A673 (cell line): Measurements from ENCODE around the gene GULP1. TPM values are rescaled to one million over a fixed set of nuclear protein-coding genes. Genes with fewer than 3 reads are reported as not detected.

Source experiments
- BruUV-seq: library from RNA; stranded (reverse); fragments of 400-500 nt; replicated peaks from 2 replicates; lab custom pipeline; 2021; lab: Mats Ljungman, UMichigan
- CTCF ChIA-PET: fragments of 300-600 bp; sonication (Branson Sonifier 250); formaldehyde crosslinking; loops from one replicate; lab custom pipeline; 2022; ENCODE audit warnings: antibody characterized with exemption; lab: Charles Lee
- POLR2A ChIA-PET: fragments of 300-600 bp; sonication (Branson Sonifier 250); formaldehyde crosslinking; loops from one replicate; lab custom pipeline; 2022; ENCODE audit warnings: antibody characterized with exemption; ENCODE audit not compliant: low non-redundant PET; lab: Charles Lee
- DNase-seq: peaks from one replicate; pipeline ENCODE4 v3.0.0-alpha.2; 2015; ENCODE audit warnings: low spot score
- H3K27ac ChIP-seq: fragments of 200-600 bp; sonication (generic); 2 replicates; pipeline ENCODE4 v1.5.1; 2016; ENCODE audit warnings: mixed run types, low read depth, mild to moderate bottlenecking, mixed read lengths, antibody characterized with exemption, low read length; ENCODE audit not compliant: poor library complexity, severe bottlenecking
- H3K27me3 ChIP-seq: fragments of 200-600 bp; sonication (generic); replicated peaks from 2 replicates; pipeline ENCODE4 v1.6.1; 2017; ENCODE audit warnings: mixed run types, low read depth, mild to moderate bottlenecking, mixed read lengths, antibody characterized with exemption, low read length; ENCODE audit not compliant: insufficient read depth, poor library complexity
- H3K36me3 ChIP-seq: fragments of 200-600 bp; sonication (generic); 2 replicates; pipeline ENCODE4 v1.6.1; 2016; ENCODE audit warnings: mixed run types, mild to moderate bottlenecking, mixed read lengths, antibody characterized with exemption, low read length; ENCODE audit not compliant: insufficient read depth, poor library complexity, severe bottlenecking
- H3K4me1 ChIP-seq: fragments of 200-600 bp; sonication (generic); 2 replicates; pipeline ENCODE4 v1.6.1; 2017; ENCODE audit warnings: mixed run types, mild to moderate bottlenecking, mixed read lengths, antibody characterized with exemption, low read length; ENCODE audit not compliant: insufficient read depth, poor library complexity, severe bottlenecking
- H3K4me3 ChIP-seq: fragments of 200-600 bp; sonication (generic); 2 replicates; pipeline ENCODE4 v1.5.1; 2016; ENCODE audit warnings: low read depth, mixed run types, mild to moderate bottlenecking, mixed read lengths, low read length; ENCODE audit not compliant: poor library complexity, severe bottlenecking
- H3K9me3 ChIP-seq: fragments of 200-600 bp; sonication (generic); 2 replicates; pipeline ENCODE4 v1.6.1; 2016; ENCODE audit warnings: mixed run types, low read depth, mild to moderate bottlenecking, mixed read lengths, antibody characterized with exemption, low read length; ENCODE audit not compliant: poor library complexity, severe bottlenecking
- CTCF ChIP-seq: fragments of 300-800, 200-600 bp; sonication (generic); conservative IDR thresholded peaks from 2 replicates; pipeline ENCODE4 v1.5.1; 2017; ENCODE audit warnings: low read depth, mild to moderate bottlenecking, antibody characterized with exemption, low read length, moderate library complexity, mixed read lengths
- EZH2 ChIP-seq: fragments of 200-600 bp; sonication (generic); IDR thresholded peaks from 2 replicates; pipeline ENCODE4 v1.6.1; 2017; ENCODE audit warnings: borderline replicate concordance, low read depth, mild to moderate bottlenecking, mixed read lengths, antibody characterized with exemption, low read length; ENCODE audit not compliant: poor library complexity, severe bottlenecking
- intact Hi-C: fragments of 100-400 bp; cut with micrococcal nuclease; formaldehyde crosslinking; loops from one replicate; pipeline ENCODE4 v1.10.0; 2022; ENCODE audit not compliant: unreplicated experiment
- total RNA-seq: library from RNA; stranded (reverse); gene quantifications from 2 replicates; pipeline ENCODE4 v1.2.3, GENCODE V29; 2021

GULP1 gene
- total RNA-seq, 1 experiment from 2014 or later: 7.2 TPM

- intact Hi-C loops: no loop called here
- Histone ChIP-seq H3K4me3 (no peak overlapping the region), H3K27ac (no peak overlapping the region), H3K4me1 (peaks cover 13% of the 10 kb centered on the region), H3K9me3 (no peaks in the 10 kb centered on the region), H3K36me3 (no peaks in the 10 kb centered on the region), H3K27me3 (no peaks in the 10 kb centered on the region)
- peak; percentile 43 for DNase-seq
- no peak for TF ChIP-seq CTCF
- TF ChIP-seq EZH2: no peak
- ChIA-PET CTCF (no interaction called here), POLR2A (no interaction called here)
- BruUV-seq: no TSS peak
Measured at GRCh38 chr2:188450732-188451483, 159.2 kb downstream of the GULP1 start.

GRCh38 chr2:188452084-188452483, 160.4 kb downstream of the GULP1 start:
- H3K36me3 ChIP-seq: no peaks in the 10 kb centered on the region
- H3K9me3 ChIP-seq: no peaks in the 10 kb centered on the region
- no peaks in the 10 kb centered on the region for H3K27me3 ChIP-seq
- no peak overlapping the region for H3K27ac ChIP-seq
- TF ChIP-seq CTCF (no peak), EZH2 (no peak)
- no TSS peak for BruUV-seq
- intact Hi-C loops: no loop called here
- CTCF ChIA-PET: no interaction called here
- no peak overlapping the region for H3K4me3 ChIP-seq
- peaks cover 13% of the 10 kb centered on the region for H3K4me1 ChIP-seq
- POLR2A ChIA-PET: no interaction called here
- no peak for DNase-seq

GRCh38 chr2:188456114-188456909, 164.6 kb downstream of the GULP1 start:
- intact Hi-C loops: no loop called here
- no peaks in the 10 kb centered on the region for H3K27me3 ChIP-seq
- H3K4me1 ChIP-seq: peaks cover 4% of the 10 kb centered on the region
- POLR2A ChIA-PET: interaction anchor here (0.7 kb wide), 1 partner anchor 123 kb away, joined by 4 read pairs; no protein-coding TSS in a partner anchor
- H3K27ac ChIP-seq: no peak overlapping the region
- no peak for DNase-seq
- CTCF ChIA-PET: no interaction called here
- BruUV-seq: no TSS peak
- no peak for TF ChIP-seq EZH2
- TF ChIP-seq CTCF: peak; percentile 43
- no peak overlapping the region for H3K4me3 ChIP-seq
- no peaks in the 10 kb centered on the region for H3K36me3 ChIP-seq
- H3K9me3 ChIP-seq: no peaks in the 10 kb centered on the region
